ENCODE measurements around the gene CHST11.

- no peak for TF ChIP-seq CTCF (conservative IDR thresholded peaks at IDR 0.05; ENCODE audit: low read depth, low read length)
- no peak for TF ChIP-seq EZH2 (IDR thresholded peaks at IDR 0.05; ENCODE audit: borderline replicate concordance, low read depth, low read length, poor library complexity, severe bottlenecking)
Observed at GRCh38 chr12:104473374-104473983, 16.7 kb downstream of the CHST11 start.

Measured in A673 (cell line).